ENCODE data around the gene GLRA2. TPM values are rescaled to one million over a fixed set of nuclear protein-coding genes. Genes with fewer than 3 reads are reported as not detected.

Gene GLRA2
- polyA plus RNA-seq, 1 of the 3 experiments (the other 2 are of a cell fraction) = not detected

DNA sequence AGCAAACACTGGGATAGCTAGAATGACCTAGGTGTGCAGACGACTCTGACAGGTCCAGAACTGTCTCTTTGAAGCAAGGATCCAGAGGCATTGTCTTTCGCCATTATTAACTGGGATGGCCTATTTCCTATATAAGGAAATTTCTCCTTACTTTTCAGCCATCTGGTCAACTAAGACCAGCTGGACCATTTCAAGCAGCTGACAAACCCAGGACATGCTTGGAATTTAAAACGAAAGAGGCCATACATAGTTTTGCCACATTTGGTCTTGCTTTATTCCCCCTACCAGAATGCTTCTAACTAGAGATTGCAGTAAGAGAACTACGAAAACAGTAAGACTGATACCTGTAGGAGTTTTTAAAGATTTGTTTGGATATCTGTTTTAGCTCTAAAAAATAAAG lies 87.0 kb downstream of the GLRA2 start:
- TF ChIP-seq TCF12 (IDR thresholded peaks at IDR 0.05) = no peak
- TF ChIP-seq RXRA (IDR thresholded peaks at IDR 0.05; ENCODE audit: borderline replicate concordance, low read depth) = no peak
- TF ChIP-seq, protein P1, sequence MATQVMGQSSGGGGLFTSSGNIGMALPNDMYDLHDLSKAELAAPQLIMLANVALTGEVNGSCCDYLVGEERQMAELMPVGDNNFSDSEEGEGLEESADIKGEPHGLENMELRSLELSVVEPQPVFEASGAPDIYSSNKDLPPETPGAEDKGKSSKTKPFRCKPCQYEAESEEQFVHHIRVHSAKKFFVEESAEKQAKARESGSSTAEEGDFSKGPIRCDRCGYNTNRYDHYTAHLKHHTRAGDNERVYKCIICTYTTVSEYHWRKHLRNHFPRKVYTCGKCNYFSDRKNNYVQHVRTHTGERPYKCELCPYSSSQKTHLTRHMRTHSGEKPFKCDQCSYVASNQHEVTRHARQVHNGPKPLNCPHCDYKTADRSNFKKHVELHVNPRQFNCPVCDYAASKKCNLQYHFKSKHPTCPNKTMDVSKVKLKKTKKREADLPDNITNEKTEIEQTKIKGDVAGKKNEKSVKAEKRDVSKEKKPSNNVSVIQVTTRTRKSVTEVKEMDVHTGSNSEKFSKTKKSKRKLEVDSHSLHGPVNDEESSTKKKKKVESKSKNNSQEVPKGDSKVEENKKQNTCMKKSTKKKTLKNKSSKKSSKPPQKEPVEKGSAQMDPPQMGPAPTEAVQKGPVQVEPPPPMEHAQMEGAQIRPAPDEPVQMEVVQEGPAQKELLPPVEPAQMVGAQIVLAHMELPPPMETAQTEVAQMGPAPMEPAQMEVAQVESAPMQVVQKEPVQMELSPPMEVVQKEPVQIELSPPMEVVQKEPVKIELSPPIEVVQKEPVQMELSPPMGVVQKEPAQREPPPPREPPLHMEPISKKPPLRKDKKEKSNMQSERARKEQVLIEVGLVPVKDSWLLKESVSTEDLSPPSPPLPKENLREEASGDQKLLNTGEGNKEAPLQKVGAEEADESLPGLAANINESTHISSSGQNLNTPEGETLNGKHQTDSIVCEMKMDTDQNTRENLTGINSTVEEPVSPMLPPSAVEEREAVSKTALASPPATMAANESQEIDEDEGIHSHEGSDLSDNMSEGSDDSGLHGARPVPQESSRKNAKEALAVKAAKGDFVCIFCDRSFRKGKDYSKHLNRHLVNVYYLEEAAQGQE (IDR thresholded peaks at IDR 0.05; ENCODE audit: low read depth, low read length) = no peak
- no peak for TF ChIP-seq RAD21 (IDR thresholded peaks at IDR 0.05; ENCODE audit: low read length)
- no peak for TF ChIP-seq NRF1 (IDR thresholded peaks at IDR 0.05; ENCODE audit: low read depth, low read length)
- Histone ChIP-seq H3K4me1 (ENCODE audit: control insufficient read depth in 1 of 2, insufficient read depth in 2 of 2, low read depth in 1 of 2, low read length in 1 of 2) (no peaks in the 10 kb centered on the region), H3K9me3 (no peaks in the 10 kb centered on the region), H3K27me3 (ENCODE audit: insufficient read depth) (no peaks in the 10 kb centered on the region), H3K9me2 (no peaks in the 10 kb centered on the region), H3F3A (replicated peaks; ENCODE audit: insufficient read depth) (no peaks in the 10 kb centered on the region), H3K27ac (ENCODE audit: low read depth in 2 of 2, low read length in 1 of 2) (no peak overlapping the region), H2AFZ (ENCODE audit: low read depth) (no peak overlapping the region), H3K4me2 (no peak overlapping the region), H3K79me2 (ENCODE audit: insufficient read depth) (no peaks in the 10 kb centered on the region), H3K9ac (no peak overlapping the region), H4K20me1 (ENCODE audit: insufficient read depth) (no peaks in the 10 kb centered on the region), H3K4me3 (ENCODE audit: low read depth in 2 of 2, low read length in 1 of 2) (no peak overlapping the region), H3K36me3 (replicated peaks in 1 of 2; ENCODE audit: control insufficient read depth in 1 of 2, insufficient read depth in 2 of 2, low read length in 1 of 2) (no peaks in the 10 kb centered on the region)
- no peak for DNase-seq
- 28% methylated on average over 4 of the region's 4 CpGs for WGBS (ENCODE audit: low lambda C conversion rate)
- POLR2A ChIA-PET = no interaction called here
- CTCF ChIA-PET = interaction anchor here (1.3 kb wide), 1 partner anchor 526 kb away, joined by 4 read pairs; no protein-coding TSS in a partner anchor

DNA sequence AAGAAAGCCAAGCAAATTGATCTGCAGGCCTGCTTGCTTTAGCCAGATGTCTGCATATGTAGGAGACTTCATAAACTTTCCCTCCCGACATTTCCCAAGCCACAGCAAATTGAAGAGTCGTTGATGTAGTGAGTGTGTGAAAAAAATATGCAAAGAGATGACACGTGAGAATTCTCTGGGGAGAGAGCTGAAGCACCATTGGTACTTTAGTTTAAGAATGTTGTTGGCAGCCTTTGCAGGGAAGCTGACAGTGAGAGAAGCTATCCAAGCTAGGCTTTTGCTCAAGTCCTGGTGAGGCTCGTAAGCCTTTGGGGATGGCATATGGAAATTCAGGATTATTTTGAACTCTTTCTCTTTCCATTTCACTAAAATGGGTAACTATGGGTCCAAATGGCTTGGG lies 87.5 kb downstream of the GLRA2 start:
- Histone ChIP-seq H3K27me3 (ENCODE audit: insufficient read depth) (no peaks in the 10 kb centered on the region), H2AFZ (ENCODE audit: low read depth) (no peak overlapping the region), H3K36me3 (replicated peaks in 1 of 2; ENCODE audit: control insufficient read depth in 1 of 2, insufficient read depth in 2 of 2, low read length in 1 of 2) (no peaks in the 10 kb centered on the region), H3K79me2 (ENCODE audit: insufficient read depth) (no peaks in the 10 kb centered on the region), H3F3A (replicated peaks; ENCODE audit: insufficient read depth) (no peaks in the 10 kb centered on the region), H3K4me2 (no peak overlapping the region), H3K4me1 (ENCODE audit: control insufficient read depth in 1 of 2, insufficient read depth in 2 of 2, low read depth in 1 of 2, low read length in 1 of 2) (no peaks in the 10 kb centered on the region), H4K20me1 (ENCODE audit: insufficient read depth) (no peaks in the 10 kb centered on the region), H3K4me3 (ENCODE audit: low read depth in 2 of 2, low read length in 1 of 2) (no peak overlapping the region), H3K9me3 (no peaks in the 10 kb centered on the region), H3K27ac (ENCODE audit: low read depth in 2 of 2, low read length in 1 of 2) (no peak overlapping the region), H3K9ac (no peak overlapping the region), H3K9me2 (no peaks in the 10 kb centered on the region)
- WGBS (ENCODE audit: low lambda C conversion rate) = 21% methylated on average over 4 of the region's 4 CpGs
- DNase-seq = no peak
- TF ChIP-seq NFIC (IDR thresholded peaks at IDR 0.05; ENCODE audit: borderline replicate concordance) (no peak), PBX3 (IDR thresholded peaks at IDR 0.05) (no peak), TEAD4 (IDR thresholded peaks at IDR 0.05; ENCODE audit: borderline replicate concordance, insufficient read depth) (no peak), YY1 (IDR thresholded peaks at IDR 0.05; ENCODE audit: low read depth) (no peak), GABPA (IDR thresholded peaks at IDR 0.05; ENCODE audit: low read depth) (no peak), SIN3A (IDR thresholded peaks at IDR 0.05; ENCODE audit: borderline replicate concordance, low read depth, low read length) (no peak), ELF1 (IDR thresholded peaks at IDR 0.05) (no peak)
- CTCF ChIA-PET = interaction anchor here (1.3 kb wide), 1 partner anchor 525 kb away, joined by 4 read pairs; no protein-coding TSS in a partner anchor
- POLR2A ChIA-PET = no interaction called here
